GM18868 (cell line): ENCODE data around the gene WDR12.
"Not testable (repeated sequence)": the region's sequence is repeated elsewhere in the genome, so short reads cannot be mapped to it uniquely, and the experiment has no call there.

Experiments
- ATAC-seq: cut with Tn5 transposase; IDR thresholded peaks from one replicate; pipeline ENCODE4 v1.9.1; 2021; ENCODE audit warnings: mild to moderate bottlenecking, moderate library complexity; ENCODE audit not compliant: unreplicated experiment

The WDR12 gene

GRCh38 chr2:202911512-202912341, at the start of gene WDR12, which contains the start of gene CARF:
Gene WDR12, minus strand, starts transcription at chr2:202911673. Its CDS starts 197 bp downstream, at chr2:202911476.
Gene CARF, plus strand, starts transcription at chr2:202912275. Its CDS starts 29,628 bp downstream, at chr2:202941903.
- peak; percentile 79 for ATAC-seq

- no peak for ATAC-seq
Measured at GRCh38 chr2:202960524-202960923, 49.1 kb upstream of the WDR12 start.

DNA sequence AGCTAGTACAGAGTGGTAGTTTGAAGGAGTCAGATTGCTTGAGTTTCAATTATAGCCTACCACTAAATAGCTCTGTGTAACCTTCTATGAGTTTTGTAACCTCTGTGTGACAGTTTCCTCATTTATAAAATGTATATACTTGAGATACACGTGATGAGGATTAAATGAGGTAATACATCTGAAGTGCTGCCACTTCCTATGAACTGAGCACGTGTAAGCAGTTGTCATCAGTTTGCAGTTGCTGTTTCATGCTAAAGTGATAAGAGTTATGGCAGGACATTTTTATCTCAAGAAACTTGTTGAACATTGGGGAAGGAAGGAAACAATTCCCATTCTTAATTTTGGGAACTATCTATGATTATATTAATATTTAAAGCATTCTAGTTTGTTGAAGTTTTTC, 39.1 kb upstream of the WDR12 start:
- no peak for ATAC-seq

GRCh38 chr2:202949333-202949732, 37.9 kb upstream of the WDR12 start:
- not testable (repeated sequence) for ATAC-seq

DNA sequence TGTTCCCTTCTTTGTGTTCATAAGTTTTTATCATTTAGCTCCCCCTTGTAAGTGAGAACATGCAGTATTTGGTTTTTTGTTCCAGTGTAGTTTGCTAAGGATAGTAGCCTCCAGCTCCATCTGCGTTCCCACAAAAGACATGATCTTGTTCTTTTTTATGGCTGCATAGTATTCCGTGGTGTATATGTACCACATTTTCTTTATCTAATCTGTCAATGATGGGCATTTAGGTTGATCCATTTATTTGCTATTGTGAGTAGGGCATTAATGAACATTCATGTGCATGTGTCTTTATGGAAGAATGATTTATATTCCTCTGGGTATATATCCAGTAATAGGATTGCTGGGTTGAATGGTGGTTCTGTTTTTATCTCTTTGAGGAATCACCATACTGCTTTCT, 34.0 kb upstream of the WDR12 start:
- no peak for ATAC-seq

DNA sequence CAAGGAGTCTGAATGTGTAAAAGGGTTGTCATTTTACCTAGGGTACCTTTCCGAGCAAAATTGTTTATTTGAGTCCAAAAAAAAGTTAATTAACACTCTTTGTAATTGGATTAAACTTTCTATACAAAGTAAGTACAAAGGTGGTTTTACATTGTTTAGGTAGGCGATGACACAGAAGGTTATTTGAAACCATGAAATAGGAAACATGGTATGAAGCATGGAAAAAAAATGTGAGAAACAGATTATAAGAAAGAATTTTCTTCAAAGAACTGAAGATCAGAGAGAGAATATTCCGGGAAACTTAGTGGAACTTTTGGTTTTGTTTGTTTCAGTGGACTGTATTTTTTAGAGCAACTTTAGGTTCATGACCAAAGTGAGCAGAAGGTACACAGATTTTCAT, 33.3 kb upstream of the WDR12 start:
- no peak for ATAC-seq

GRCh38 chr2:202944408-202944807, 32.9 kb upstream of the WDR12 start:
- no peak for ATAC-seq

DNA sequence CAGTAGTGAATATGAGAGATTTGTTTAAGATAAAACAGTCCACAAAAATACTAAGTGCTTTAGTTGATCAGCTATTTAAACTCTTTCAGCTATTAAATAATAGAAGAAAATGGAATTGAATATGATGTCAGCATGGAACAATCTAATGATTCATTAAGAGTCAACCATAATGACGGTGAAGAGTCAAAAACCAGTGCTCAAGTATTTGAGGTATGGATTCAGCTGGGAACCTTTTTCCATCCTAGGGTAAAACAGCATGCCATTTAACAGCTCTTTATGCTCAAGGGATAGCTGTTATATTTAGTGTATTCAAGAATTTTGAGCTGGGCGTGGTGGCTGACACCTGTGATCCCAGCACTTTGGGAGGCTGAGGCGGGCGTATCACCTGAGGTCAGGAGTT, 30.3 kb upstream of the WDR12 start:
- ATAC-seq: no peak

- ATAC-seq: no peak
Measured at GRCh38 chr2:202938960-202939359, 27.5 kb upstream of the WDR12 start.

GRCh38 chr2:202934456-202934855, 23.0 kb upstream of the WDR12 start:
- no peak for ATAC-seq

DNA sequence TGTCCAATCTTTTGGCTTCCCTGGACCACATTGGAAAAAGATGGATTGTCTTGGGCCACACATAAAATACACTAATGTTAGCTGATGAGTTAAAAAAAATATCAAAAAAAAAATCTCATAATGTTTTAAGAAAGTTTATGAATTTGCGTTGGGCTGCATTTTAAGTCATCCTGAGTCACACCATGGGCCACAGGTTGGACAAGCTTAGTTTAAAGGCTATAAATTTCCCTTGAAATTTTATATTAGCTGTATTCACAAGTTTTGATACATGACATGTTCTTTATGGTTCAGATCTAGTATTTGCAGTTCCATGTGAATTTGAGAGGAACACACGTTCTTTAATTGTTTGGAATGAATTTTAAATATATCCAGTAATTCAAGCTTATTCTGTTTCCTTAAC, 22.5 kb upstream of the WDR12 start:
- no peak for ATAC-seq

GRCh38 chr2:202933139-202933510, 21.7 kb upstream of the WDR12 start:
- no peak for ATAC-seq

- ATAC-seq: no peak
Measured at GRCh38 chr2:202932425-202933138, 21.1 kb upstream of the WDR12 start.

- no peak for ATAC-seq
Measured at GRCh38 chr2:202918860-202919259, 7.4 kb upstream of the WDR12 start.

GRCh38 chr2:202912342-202913201, 1.1 kb upstream of the WDR12 start:
- ATAC-seq: peak; percentile 50

- ATAC-seq: peak; percentile 12
Measured at GRCh38 chr2:202911203-202911511, 316 bp downstream of the WDR12 start.

DNA sequence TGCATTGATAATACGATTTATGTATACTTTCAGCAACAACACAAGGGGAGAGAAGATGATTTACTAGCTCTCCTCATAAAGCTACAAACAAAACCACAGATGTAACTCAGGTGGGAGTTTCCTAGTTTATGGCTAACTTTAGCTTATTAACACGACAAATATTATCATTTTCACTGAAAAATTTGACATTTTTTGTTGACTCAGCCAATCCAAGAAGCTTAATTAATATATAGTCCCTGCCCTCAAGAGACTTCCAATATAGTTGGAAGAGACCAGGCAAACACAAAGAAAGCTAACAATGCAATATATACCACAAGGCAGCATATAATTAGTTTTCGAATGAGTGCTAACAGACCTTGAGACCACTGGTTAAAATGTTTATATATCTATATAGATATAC, 775 bp downstream of the WDR12 start:
- ATAC-seq: no peak

DNA sequence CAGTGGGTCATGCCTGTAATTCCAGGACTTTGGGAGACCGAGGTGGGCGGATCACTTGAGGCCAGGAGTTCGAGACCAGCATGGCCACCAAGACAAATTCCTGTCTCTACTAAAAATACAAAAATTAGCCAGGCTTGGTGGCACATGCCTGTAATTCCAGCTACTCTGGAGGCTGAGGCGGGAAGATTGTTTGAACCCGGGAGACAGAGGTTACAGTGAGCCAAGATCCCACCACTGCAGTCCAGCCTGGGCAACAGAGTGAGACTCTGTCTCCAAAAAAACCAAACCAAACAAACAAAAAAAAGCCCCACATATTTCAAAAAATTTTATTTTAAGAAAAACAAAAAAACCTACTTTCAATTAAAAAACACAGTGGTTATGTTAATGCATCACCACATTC, 1.2 kb downstream of the WDR12 start:
- not testable (repeated sequence) for ATAC-seq

GRCh38 chr2:202909394-202910192, 1.9 kb downstream of the WDR12 start:
- ATAC-seq: no peak

GRCh38 chr2:202908186-202908585, 3.3 kb downstream of the WDR12 start:
- no peak for ATAC-seq

GRCh38 chr2:202905507-202905906, 6.0 kb downstream of the WDR12 start:
- not testable (repeated sequence) for ATAC-seq
